ENCODE results near the gene SRC.

- TF ChIP-seq POLR2AphosphoS5 (IDR thresholded peaks at IDR 0.05) (no peak), CTCF (IDR thresholded peaks at IDR 0.05) (no peak), POLR2A (IDR thresholded peaks at IDR 0.05) (no peak)
These were observed 30.4 kb downstream of the SRC start for GRCh38 chr20:37376324-37376723.
